ENCODE results near the gene YAP1.

Gene YAP1

GRCh38 chr11:102166175-102167064 lies 56.2 kb downstream of the YAP1 start:
- H3K27ac ChIP-seq (ENCODE audit: extremely low read depth, low read depth, low read length): no peak overlapping the region
- no peaks in the 10 kb centered on the region for H3K9me3 ChIP-seq (ENCODE audit: control insufficient read depth, insufficient read depth, low read depth, low read length)
- no peaks in the 10 kb centered on the region for H3K4me1 ChIP-seq (ENCODE audit: control insufficient read depth, insufficient read depth, low read length)
- H3K4me3 ChIP-seq (ENCODE audit: low read depth, low read length): no peak overlapping the region
- ChIA-PET CTCF (no interaction called here), POLR2A (no interaction called here)
- TF ChIP-seq ZNF266 (tag by site-specific recombination; IDR thresholded peaks at IDR 0.05; ENCODE audit: low read depth) (no peak), ZNF19 (tag by site-specific recombination; IDR thresholded peaks at IDR 0.05; ENCODE audit: low read depth) (no peak), ZNF664 (tag by site-specific recombination; IDR thresholded peaks at IDR 0.05) (no peak), ZNF629 (tag by site-specific recombination; IDR thresholded peaks at IDR 0.05) (no peak), ZNF391 (tag by site-specific recombination; IDR thresholded peaks at IDR 0.05; ENCODE audit: borderline replicate concordance, low read depth) (no peak), ZNF585B (tag by site-specific recombination; IDR thresholded peaks at IDR 0.05) (no peak), ZNF561 (tag by site-specific recombination; IDR thresholded peaks at IDR 0.05; ENCODE audit: borderline replicate concordance) (no peak), ZNF362 (tag by site-specific recombination; IDR thresholded peaks at IDR 0.05) (no peak), ATF2 (tag by site-specific recombination; IDR thresholded peaks at IDR 0.05; ENCODE audit: low read depth) (no peak), ZXDB (tag by site-specific recombination; IDR thresholded peaks at IDR 0.05) (no peak), ZNF10 (tag by site-specific recombination; IDR thresholded peaks at IDR 0.05) (no peak), SCRT1 (tag by site-specific recombination; IDR thresholded peaks at IDR 0.05; ENCODE audit: borderline replicate concordance) (no peak), ZBTB10 (tag by site-specific recombination; IDR thresholded peaks at IDR 0.05) (no peak)
- TF ChIP-seq, protein P1, sequence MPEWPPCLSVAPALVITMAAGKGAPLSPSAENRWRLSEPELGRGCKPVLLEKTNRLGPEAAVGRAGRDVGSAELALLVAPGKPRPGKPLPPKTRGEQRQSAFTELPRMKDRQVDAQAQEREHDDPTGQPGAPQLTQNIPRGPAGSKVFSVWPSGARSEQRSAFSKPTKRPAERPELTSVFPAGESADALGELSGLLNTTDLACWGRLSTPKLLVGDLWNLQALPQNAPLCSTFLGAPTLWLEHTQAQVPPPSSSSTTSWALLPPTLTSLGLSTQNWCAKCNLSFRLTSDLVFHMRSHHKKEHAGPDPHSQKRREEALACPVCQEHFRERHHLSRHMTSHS (tag by site-specific recombination; IDR thresholded peaks at IDR 0.05): no peak
- H3K36me3 ChIP-seq (ENCODE audit: control insufficient read depth in 2 of 2, insufficient read depth in 1 of 2, low read length in 2 of 2): peaks cover 0 to 9% of the 10 kb centered on the region in 2 experiments; a peak in 2 of 3 replicates

DNA sequence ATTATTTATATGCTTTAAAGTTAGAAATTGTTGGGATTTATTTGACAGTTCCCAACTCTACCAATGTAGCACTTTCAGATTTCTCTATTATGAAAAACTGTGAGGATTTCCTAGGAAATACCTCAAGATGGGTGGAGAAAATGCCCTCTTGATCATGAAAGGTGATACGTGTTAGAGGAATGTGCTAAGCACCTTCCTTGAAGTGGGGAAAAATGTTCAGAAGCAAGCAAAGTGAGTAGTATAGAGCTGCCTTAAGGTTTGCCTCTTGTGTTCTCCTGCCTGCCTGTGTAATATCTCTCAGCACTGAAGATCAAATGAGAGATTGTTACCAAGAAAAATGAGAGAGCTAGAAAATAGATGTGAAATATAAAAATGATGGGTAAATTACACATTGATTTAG lies 58.2 kb downstream of the YAP1 start:
- H3K9me3 ChIP-seq (ENCODE audit: control insufficient read depth, insufficient read depth, low read depth, low read length): no peaks in the 10 kb centered on the region
- CTCF ChIA-PET: interaction anchor here (0.6 kb wide), 1 partner anchor 120 kb away, joined by 3 read pairs; no protein-coding TSS in a partner anchor
- H3K36me3 ChIP-seq (ENCODE audit: control insufficient read depth in 2 of 2, insufficient read depth in 1 of 2, low read length in 2 of 2): peaks cover 0 to 2% of the 10 kb centered on the region in 2 experiments; a peak in 2 of 3 replicates
- TF ChIP-seq ZNF423 (tag by site-specific recombination; IDR thresholded peaks at IDR 0.05) (no peak), ZNF677 (tag by site-specific recombination; IDR thresholded peaks at IDR 0.05) (no peak), ZNF513 (tag by site-specific recombination; IDR thresholded peaks at IDR 0.05) (no peak)
- H3K27ac ChIP-seq (ENCODE audit: extremely low read depth, low read depth, low read length): no peak overlapping the region
- POLR2A ChIA-PET: no interaction called here
- H3K4me3 ChIP-seq (ENCODE audit: low read depth, low read length): no peak overlapping the region
- H3K4me1 ChIP-seq (ENCODE audit: control insufficient read depth, insufficient read depth, low read length): no peaks in the 10 kb centered on the region

Measured in HEK293 (cell line).